BE2C (cell line): Measurements from ENCODE around the gene ETFRF1.

Source experiments
- DNase-seq: peaks from one replicate; pipeline ENCODE4 v3.0.0-alpha.2; 2020
- H3K27me3 ChIP-seq: fragments of 250-450 bp; sonication (Bioruptor Pico); 2 replicates; pipeline ENCODE4 v1.5.1; 2020; ENCODE audit warnings: mild to moderate bottlenecking
- H3K36me3 ChIP-seq: fragments of 250-450 bp; sonication (Bioruptor Pico); 2 replicates; pipeline ENCODE4 v1.5.1; 2020; ENCODE audit warnings: mild to moderate bottlenecking
- H3K4me1 ChIP-seq: fragments of 250-450 bp; sonication (Bioruptor Pico); 2 replicates; pipeline ENCODE4 v1.5.1; 2020
- H3K4me3 ChIP-seq: 2 replicates; pipeline ENCODE4 v1.5.1; 2011; ENCODE audit warnings: low read depth, low read length
- H3K9me3 ChIP-seq: fragments of 250-450 bp; sonication (Bioruptor Pico); 2 replicates; pipeline ENCODE4 v1.5.1; 2020
- TF ChIP-seq, protein P1 (sequence below): IDR thresholded peaks from 2 replicates; pipeline ENCODE4 v1.5.1; 2012; ENCODE audit warnings: mild to moderate bottlenecking, low read depth, low read length

Gene ETFRF1

DNA sequence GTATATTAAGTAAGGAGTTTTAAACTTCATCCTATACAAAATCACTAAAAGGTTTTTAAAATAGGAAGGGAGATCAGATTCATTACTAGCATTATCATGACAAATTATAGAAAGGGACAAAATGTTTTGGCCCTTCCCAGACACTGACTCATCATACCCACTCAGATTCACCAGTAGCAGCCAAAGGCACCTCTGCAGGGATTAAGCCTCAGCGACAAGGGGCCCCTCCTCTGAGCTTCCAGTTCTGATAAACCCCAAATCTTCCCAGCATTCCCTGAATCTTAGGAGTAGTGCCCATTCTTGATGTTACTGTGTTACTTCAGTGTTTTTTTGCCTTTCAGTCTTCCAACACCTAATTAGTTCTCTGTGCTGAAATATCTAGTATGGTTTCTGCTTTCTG lies 41.2 kb downstream of the ETFRF1 start:
- H3K4me3 ChIP-seq: no peak overlapping the region

DNA sequence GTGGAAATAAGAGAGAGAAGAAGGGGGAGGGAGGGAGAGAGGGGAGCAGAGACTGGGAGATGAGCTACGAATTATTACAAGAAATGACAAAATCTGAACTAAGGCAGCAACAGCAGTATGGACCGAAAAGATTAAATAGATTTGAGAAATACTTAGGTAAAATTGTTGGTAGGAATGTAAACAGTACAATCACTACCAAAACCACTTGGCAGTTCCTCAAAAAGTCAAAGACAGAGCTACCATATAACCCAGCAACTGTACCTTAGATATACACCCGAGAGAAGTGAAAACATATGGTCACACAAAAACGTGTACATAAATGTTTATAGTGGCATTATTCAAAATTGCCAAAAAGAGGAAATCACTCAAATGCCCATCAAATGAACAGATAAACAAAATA lies 41.6 kb downstream of the ETFRF1 start:
- Histone ChIP-seq H3K4me1 (no peaks in the 10 kb centered on the region), H3K36me3 (peaks cover 22% of the 10 kb centered on the region), H3K4me3 (no peak overlapping the region), H3K9me3 (no peaks in the 10 kb centered on the region), H3K27me3 (no peaks in the 10 kb centered on the region)
- TF ChIP-seq, protein P1, sequence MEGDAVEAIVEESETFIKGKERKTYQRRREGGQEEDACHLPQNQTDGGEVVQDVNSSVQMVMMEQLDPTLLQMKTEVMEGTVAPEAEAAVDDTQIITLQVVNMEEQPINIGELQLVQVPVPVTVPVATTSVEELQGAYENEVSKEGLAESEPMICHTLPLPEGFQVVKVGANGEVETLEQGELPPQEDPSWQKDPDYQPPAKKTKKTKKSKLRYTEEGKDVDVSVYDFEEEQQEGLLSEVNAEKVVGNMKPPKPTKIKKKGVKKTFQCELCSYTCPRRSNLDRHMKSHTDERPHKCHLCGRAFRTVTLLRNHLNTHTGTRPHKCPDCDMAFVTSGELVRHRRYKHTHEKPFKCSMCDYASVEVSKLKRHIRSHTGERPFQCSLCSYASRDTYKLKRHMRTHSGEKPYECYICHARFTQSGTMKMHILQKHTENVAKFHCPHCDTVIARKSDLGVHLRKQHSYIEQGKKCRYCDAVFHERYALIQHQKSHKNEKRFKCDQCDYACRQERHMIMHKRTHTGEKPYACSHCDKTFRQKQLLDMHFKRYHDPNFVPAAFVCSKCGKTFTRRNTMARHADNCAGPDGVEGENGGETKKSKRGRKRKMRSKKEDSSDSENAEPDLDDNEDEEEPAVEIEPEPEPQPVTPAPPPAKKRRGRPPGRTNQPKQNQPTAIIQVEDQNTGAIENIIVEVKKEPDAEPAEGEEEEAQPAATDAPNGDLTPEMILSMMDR: no peak
- no peak for DNase-seq

More for the DNA sequence above, 41.2 kb downstream of the ETFRF1 start:
- H3K9me3 ChIP-seq: no peaks in the 10 kb centered on the region
- no peaks in the 10 kb centered on the region for H3K4me1 ChIP-seq
- H3K36me3 ChIP-seq: peaks cover 22% of the 10 kb centered on the region
- H3K27me3 ChIP-seq: no peaks in the 10 kb centered on the region
- TF ChIP-seq, protein P1: no peak
- DNase-seq: no peak

DNA sequence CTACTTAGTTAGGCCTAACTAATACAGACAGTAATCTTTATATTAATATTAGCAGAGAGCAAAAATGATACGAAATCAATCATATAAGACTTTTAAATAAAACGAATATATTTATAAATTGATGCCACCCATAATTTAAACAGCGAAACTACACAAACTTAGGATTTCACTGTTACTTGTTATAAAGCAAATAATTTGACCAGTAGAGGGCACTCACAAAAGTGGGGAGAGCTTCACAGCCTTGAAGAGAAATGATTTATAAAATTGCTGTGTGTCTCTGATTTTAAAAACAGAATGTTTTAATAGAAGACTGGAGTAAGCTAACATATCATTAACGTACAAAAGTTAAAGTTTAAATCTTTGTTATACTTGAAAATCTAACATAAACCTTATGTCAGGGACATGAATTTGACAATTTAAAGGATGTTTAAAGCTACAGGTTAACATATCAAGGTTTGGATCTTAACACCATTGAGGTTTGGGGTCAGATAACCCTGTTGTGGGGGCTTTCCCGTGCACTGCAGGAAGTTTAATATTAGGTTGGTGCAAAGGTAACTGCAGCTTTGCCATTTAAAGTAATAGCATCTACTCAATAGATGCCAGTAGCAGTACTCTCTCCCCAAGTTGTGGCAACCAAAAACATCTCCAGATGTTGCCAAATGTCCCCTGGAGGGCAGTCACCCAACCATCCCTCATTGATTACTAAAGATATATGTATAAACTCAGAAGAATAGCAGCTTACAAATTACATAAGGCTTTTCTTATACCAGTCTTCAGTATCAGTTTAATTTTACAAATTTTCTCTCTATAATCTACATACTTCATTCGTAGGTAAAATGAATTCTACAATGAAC lies 46.4 kb downstream of the ETFRF1 start:
- Histone ChIP-seq H3K36me3 (peaks cover 20% of the 10 kb centered on the region), H3K4me3 (no peak overlapping the region), H3K4me1 (no peaks in the 10 kb centered on the region), H3K27me3 (no peaks in the 10 kb centered on the region), H3K9me3 (no peaks in the 10 kb centered on the region)
- no peak for DNase-seq
- TF ChIP-seq, protein P1: peak; percentile 73

DNA sequence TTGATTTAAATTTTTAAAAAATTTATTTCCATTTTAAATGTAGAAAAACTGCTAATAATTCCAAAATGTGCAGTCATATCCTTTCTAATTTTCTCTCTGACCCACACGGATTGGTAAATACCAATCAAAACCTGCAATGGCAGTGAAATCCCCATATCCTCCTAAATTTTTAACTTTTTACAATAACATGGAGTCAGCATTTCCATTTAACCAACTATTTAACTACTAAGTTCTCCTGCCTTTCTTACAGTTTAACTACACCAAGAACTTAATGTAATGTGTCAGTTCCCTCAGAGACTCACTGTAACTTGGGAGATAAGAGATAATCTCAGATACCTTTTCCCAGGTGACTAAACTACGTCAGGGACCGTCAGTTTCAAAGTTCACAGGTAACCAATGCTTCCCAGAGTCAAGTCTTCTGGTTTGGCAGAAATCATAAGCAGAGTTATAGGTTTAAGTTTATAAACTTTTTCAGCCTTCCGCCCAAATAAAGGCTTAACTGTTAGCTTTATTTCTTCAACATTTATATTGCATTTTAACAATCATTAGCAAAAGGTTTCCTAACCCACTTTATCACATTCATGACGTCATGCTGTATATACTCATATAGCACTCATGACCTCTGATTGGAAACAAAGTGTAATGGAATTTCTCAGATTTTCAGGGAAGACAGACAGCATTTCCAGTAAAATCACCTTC lies 48.1 kb downstream of the ETFRF1 start:
- no peaks in the 10 kb centered on the region for H3K4me1 ChIP-seq
- H3K4me3 ChIP-seq: no peak overlapping the region
- DNase-seq: no peak
- no peaks in the 10 kb centered on the region for H3K9me3 ChIP-seq
- TF ChIP-seq, protein P1: no peak
- no peaks in the 10 kb centered on the region for H3K27me3 ChIP-seq
- peaks cover 13% of the 10 kb centered on the region for H3K36me3 ChIP-seq

DNA sequence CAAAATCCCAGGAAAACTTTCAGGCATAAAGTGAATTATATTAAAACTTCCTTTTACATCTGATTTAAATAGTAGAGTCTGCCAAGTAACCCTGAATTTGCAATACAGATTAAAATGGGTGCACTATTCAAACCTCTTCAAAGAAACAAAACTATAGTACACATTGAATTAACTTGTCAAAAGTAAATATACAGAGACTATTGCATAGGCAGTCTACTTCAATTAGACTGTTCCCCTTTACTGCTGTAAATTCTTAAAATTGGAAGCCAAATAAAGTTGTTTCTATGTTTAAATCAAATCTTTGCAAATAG lies 48.6 kb downstream of the ETFRF1 start:
- no peak for DNase-seq
- Histone ChIP-seq H3K4me3 (no peak overlapping the region), H3K36me3 (peaks cover 13% of the 10 kb centered on the region), H3K4me1 (no peaks in the 10 kb centered on the region), H3K27me3 (no peaks in the 10 kb centered on the region), H3K9me3 (no peaks in the 10 kb centered on the region)
- TF ChIP-seq, protein P1: no peak

DNA sequence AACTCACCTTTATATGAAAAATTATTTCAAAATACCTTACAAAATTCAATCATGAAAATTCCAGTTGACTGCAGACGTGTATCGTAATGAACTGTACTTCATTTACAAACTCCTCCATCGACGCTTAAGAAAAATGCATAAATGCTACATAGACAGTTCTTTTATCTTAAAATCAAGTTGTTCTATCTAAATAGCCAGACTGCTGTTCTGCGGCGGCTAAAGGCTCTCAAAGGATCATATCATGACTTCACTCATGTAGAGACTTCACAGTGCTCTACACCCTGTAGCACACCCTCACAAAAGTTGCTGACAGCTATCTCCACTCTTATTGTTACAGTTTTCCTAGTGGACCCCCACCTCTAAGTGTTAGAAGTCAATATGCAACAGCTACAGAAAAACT lies 50.5 kb downstream of the ETFRF1 start:
- Histone ChIP-seq H3K4me3 (no peak overlapping the region), H3K36me3 (peaks cover 3% of the 10 kb centered on the region; the same call in 1 of the 2 replicates), H3K4me1 (no peaks in the 10 kb centered on the region), H3K9me3 (no peaks in the 10 kb centered on the region), H3K27me3 (no peaks in the 10 kb centered on the region)
- no peak for DNase-seq
- TF ChIP-seq, protein P1: no peak
